Stomach (tissue), 4 donors: ENCODE data around the gene CYP1A2.

Source experiments
- CTCF ChIP-seq, 7 experiments: fragments of 450-650 bp in 4 of 7; fragments of 200-600 bp in 3 of 7; sonication (generic) in 3 of 7; IDR thresholded peaks; one replicate each; pipeline ENCODE4 v1.5.1; 2016 to 2019; ENCODE audit warnings: antibody characterized with exemption in 7 of 7, control low read depth in 2 of 7, mild to moderate bottlenecking in 1 of 7
- EP300 ChIP-seq: sonication (generic); formaldehyde crosslinking; IDR thresholded peaks from one replicate; pipeline ENCODE4 v1.6.1; 2017; ENCODE audit warnings: antibody characterized with exemption
- POLR2A ChIP-seq, 4 donors: fragments of 450-650 bp; IDR thresholded peaks; one replicate each; pipeline ENCODE4 v1.6.1; 2016; ENCODE audit warnings: antibody characterized with exemption in 4 of 4, control low read depth in 2 of 4, mild to moderate bottlenecking in 1 of 4, moderate library complexity in 1 of 4
- POLR2AphosphoS5 ChIP-seq, 3 donors: sonication (generic); formaldehyde crosslinking; IDR thresholded peaks; one replicate each; pipeline ENCODE4 v1.6.1; 2016; ENCODE audit warnings: antibody characterized with exemption in 3 of 3

- TF ChIP-seq CTCF (IDR thresholded peaks at IDR 0.05) (no peak), POLR2A (IDR thresholded peaks at IDR 0.05) (no peak), EP300 (no peak), POLR2AphosphoS5 (IDR thresholded peaks at IDR 0.05) (no peak)
These were observed 3.4 kb downstream of the CYP1A2 start for GRCh38 chr15:74752011-74752410.
